CD4-positive, alpha-beta T cell (primary cell): ENCODE data around the gene LIG3. TPM values are rescaled to one million over a fixed set of nuclear protein-coding genes. Genes with fewer than 3 reads are reported as not detected.
A peak's percentile ranks its signal among the peaks of the same experiment; 100 is the strongest.

Experiments used
- ATAC-seq: fragments of 200-7000 bp; cut with Tn5 transposase; one replicate; pipeline ENCODE4 v1.10.0; 2022; ENCODE audit warnings: mild to moderate bottlenecking; ENCODE audit not compliant: poor library complexity
- CTCF ChIA-PET: fragments of 350-600 bp; sonication (Branson Sonifier 250); formaldehyde crosslinking; loops from one replicate; lab custom pipeline; 2021; ENCODE audit warnings: antibody characterized with exemption, inconsistent platforms; lab: Charles Lee
- POLR2A ChIA-PET: fragments of 350-600 bp; sonication (Branson Sonifier 250); formaldehyde crosslinking; loops from one replicate; lab custom pipeline; 2021; ENCODE audit warnings: antibody characterized with exemption, inconsistent platforms; lab: Charles Lee
- DNase-seq, 14 experiments: peaks; one replicate each; pipeline ENCODE4 v3.0.0-alpha.2; 2013 to 2020; ENCODE audit warnings: mixed read lengths in 2 of 14
- H3K27ac ChIP-seq, 2 donors: one replicate each; pipeline versions ENCODE4 v1.5.1 to v1.7.0; 2013; ENCODE audit warnings: low read length in 2 of 2, low read depth in 1 of 2, mild to moderate bottlenecking in 1 of 2
- H3K27me3 ChIP-seq, 2 experiments: 1 replicate in 1 of 2; 2 replicates in 1 of 2; pipeline versions ENCODE4 v1.6.1 to v1.7.0; 2013; ENCODE audit warnings: low read length in 2 of 2, control low read depth in 1 of 2, mild to moderate bottlenecking in 1 of 2, moderate library complexity in 1 of 2; ENCODE audit not compliant: insufficient read depth in 2 of 2, control insufficient read depth in 1 of 2
- H3K36me3 ChIP-seq: one replicate; pipeline ENCODE4 v1.6.1; 2013; ENCODE audit warnings: low read length, control low read depth; ENCODE audit not compliant: insufficient read depth
- H3K4me1 ChIP-seq: one replicate; pipeline ENCODE4 v1.6.1; 2013; ENCODE audit warnings: low read length, control low read depth; ENCODE audit not compliant: insufficient read depth
- H3K4me3 ChIP-seq: one replicate; pipeline ENCODE4 v1.5.1; 2013; ENCODE audit warnings: mild to moderate bottlenecking, low read length, moderate library complexity
- H3K9me3 ChIP-seq, 2 experiments: 1 replicate in 1 of 2; 2 replicates in 1 of 2; pipeline versions ENCODE4 v1.6.1 to v1.7.0; 2013; ENCODE audit warnings: low read length in 2 of 2, mild to moderate bottlenecking in 2 of 2, control low read depth in 1 of 2, moderate library complexity in 1 of 2; ENCODE audit not compliant: control insufficient read depth in 1 of 2, insufficient read depth in 1 of 2
- H3K27ac Mint-ChIP-seq: one replicate; pipeline ENCODE4 v1.8.0; 2020; ENCODE audit warnings: mixed read lengths
- H3K27me3 Mint-ChIP-seq: one replicate; pipeline ENCODE4 v1.8.0; 2021; ENCODE audit warnings: mixed read lengths
- H3K36me3 Mint-ChIP-seq: one replicate; pipeline ENCODE4 v1.8.0; 2021; ENCODE audit warnings: low read depth, mixed read lengths
- H3K4me1 Mint-ChIP-seq: one replicate; pipeline ENCODE4 v1.8.0; 2021; ENCODE audit warnings: low read depth, mixed read lengths
- H3K4me3 Mint-ChIP-seq: one replicate; pipeline ENCODE4 v1.8.0; 2020; ENCODE audit warnings: mild to moderate bottlenecking, mixed read lengths
- H3K9me3 Mint-ChIP-seq: one replicate; pipeline ENCODE4 v1.8.0; 2020; ENCODE audit warnings: mixed read lengths
- CTCF ChIP-seq: fragments of 200-600 bp; IDR thresholded peaks from one replicate; pipeline ENCODE4 v1.8.0; 2022; ENCODE audit warnings: antibody characterized with exemption, mild to moderate bottlenecking
- intact Hi-C, 2 experiments: fragments of 100-400 bp; cut with DNase I in 1 of 2; cut with micrococcal nuclease in 1 of 2; formaldehyde crosslinking; loops; one replicate each; pipeline versions ENCODE4 v1.15.1 to v1.9.0; 2023 to 2025; cut with DNase I, micrococcal nuclease
- total RNA-seq, 174 experiments: library from RNA in 2 of 174; stranded (reverse) in 2 of 174; gene quantifications; one replicate each; pipeline ENCODE4 v1.2.3 and lab custom pipeline; 2021 to 2026

Gene LIG3
- total RNA-seq, 2 experiments from 2014 or later = 44.6 to 49.1 TPM

GRCh38 chr17:35048685-35049379, 68.5 kb downstream of the LIG3 start:
- TF ChIP-seq CTCF = no peak
- ChIA-PET CTCF (interaction anchor here (1.2 to 3.1 kb wide), 2 partner anchors 15 to 27 kb away, joined by 3 to 11 read pairs; partner anchors contain the start of gene RFFL), POLR2A (interaction anchor here (0.7 to 7.5 kb wide), 6 partner anchors 13 to 69 kb away, joined by 3 to 77 read pairs (median 4); partner anchors contain the start of genes LIG3 and RFFL)
- Histone ChIP-seq H3K27me3 (no peaks in the 10 kb centered on the region), H3K36me3 (no peaks in the 10 kb centered on the region), H3K4me1 (peaks cover 94% of the 10 kb centered on the region), H3K4me3 (no peak overlapping the region), H3K27ac (peak overlapping the region; percentile 42 to 68), H3K9me3 (no peaks in the 10 kb centered on the region)
- Mint-ChIP-seq H3K4me1 (peaks cover 82% of the 10 kb centered on the region), H3K27me3 (no peaks in the 10 kb centered on the region), H3K4me3 (peak overlapping the region; percentile 52), H3K27ac (peak overlapping the region; percentile 91), H3K9me3 (no peaks in the 10 kb centered on the region), H3K36me3 (peaks cover 7% of the 10 kb centered on the region)
- intact Hi-C loops = no loop called here
- no peak for ATAC-seq
- peak in 1 of 14 experiments; percentile 17 for DNase-seq

- H3K36me3 ChIP-seq = no peaks in the 10 kb centered on the region
- peaks cover 93% of the 10 kb centered on the region for H3K4me1 ChIP-seq
- Mint-ChIP-seq H3K27ac (peak overlapping the region; percentile 91), H3K4me1 (peaks cover 77% of the 10 kb centered on the region), H3K9me3 (no peaks in the 10 kb centered on the region), H3K4me3 (no peak overlapping the region), H3K36me3 (peaks cover 12% of the 10 kb centered on the region), H3K27me3 (no peaks in the 10 kb centered on the region)
- ChIA-PET POLR2A (interaction anchor here (0.7 to 7.5 kb wide), 9 partner anchors 11 to 487 kb away, joined by 3 to 77 read pairs (median 8); partner anchors contain the start of genes CCT6B, LIG3, RFFL and SLFN12L), CTCF (interaction anchor here (1.6 to 3.1 kb wide), 3 partner anchors 14 to 39 kb away, joined by 3 to 11 read pairs (median 9); partner anchors contain the start of gene RFFL)
- peak overlapping the region; percentile 78 to 85 for H3K27ac ChIP-seq
- H3K4me3 ChIP-seq = no peak overlapping the region
- no peaks in the 10 kb centered on the region for H3K27me3 ChIP-seq
- TF ChIP-seq CTCF = no peak
- H3K9me3 ChIP-seq = no peaks in the 10 kb centered on the region
- intact Hi-C loops = loop anchor here in 1 of 2 experiments (5.0 kb wide), 1 partner anchor 37 kb away; no protein-coding TSS in a partner anchor
- no peak for ATAC-seq
- no peak for DNase-seq
Observed at GRCh38 chr17:35050170-35050569, 69.9 kb downstream of the LIG3 start.

- Mint-ChIP-seq H3K4me3 (peak overlapping the region; percentile 69), H3K27ac (peak overlapping the region; percentile 92), H3K9me3 (no peaks in the 10 kb centered on the region), H3K36me3 (peaks cover 16% of the 10 kb centered on the region), H3K27me3 (no peaks in the 10 kb centered on the region), H3K4me1 (peaks cover 73% of the 10 kb centered on the region)
- Histone ChIP-seq H3K27me3 (no peaks in the 10 kb centered on the region), H3K27ac (peak overlapping the region; percentile 78 to 85), H3K9me3 (no peaks in the 10 kb centered on the region), H3K4me3 (peak overlapping the region; percentile 1), H3K36me3 (no peaks in the 10 kb centered on the region), H3K4me1 (peaks cover 89% of the 10 kb centered on the region)
- DNase-seq (peak in 10 of 14 experiments; percentile 11 to 91 (median 51)), ATAC-seq (peak; percentile 83)
- POLR2A ChIA-PET = interaction anchor here (0.6 to 7.5 kb wide), 20 partner anchors 8 to 713 kb away, joined by 3 to 77 read pairs (median 4); partner anchors contain the start of genes CCT6B, LIG3, PEX12 and RFFL
- intact Hi-C loops = loop anchor here (1.0 to 5.0 kb wide), 4 partner anchors 12 to 38 kb away; partner anchors contain the start of gene RFFL (in 1 of the 2)
- no peak for TF ChIP-seq CTCF
- CTCF ChIA-PET = interaction anchor here (1.6 to 2.9 kb wide), 3 partner anchors 12 to 38 kb away, joined by 3 to 11 read pairs (median 9); partner anchors contain the start of gene RFFL
Observed at GRCh38 chr17:35051183-35051578, 70.9 kb downstream of the LIG3 start.
